Hepatocyte (in vitro differentiated cells): ENCODE results near the gene LDAF1.

Source experiments
- CTCF ChIP-seq: fragments of 200-600 bp; sonication (generic); IDR thresholded peaks from 2 replicates; pipeline ENCODE4 v1.5.1; 2016; ENCODE audit warnings: antibody characterized with exemption, mild to moderate bottlenecking; ENCODE audit not compliant: poor library complexity
- EZH2 ChIP-seq: fragments of 200-600 bp; sonication (generic); IDR thresholded peaks from 2 replicates; pipeline ENCODE4 v1.6.1; 2016; ENCODE audit warnings: antibody characterized with exemption, mild to moderate bottlenecking, borderline replicate concordance

- TF ChIP-seq CTCF: no peak
- TF ChIP-seq EZH2: no peak
Observed at GRCh38 chr16:21197621-21198020, 39.1 kb downstream of the LDAF1 start.
